HEK293 (cell line): Measurements from ENCODE around the gene CMBL.

Experiments used
- KLF8 ChIP-seq: fragments of 450-650 bp; formaldehyde crosslinking; IDR thresholded peaks from 2 replicates; pipeline ENCODE4 v1.5.1; 2016; ENCODE audit warnings: missing biosample characterization, missing genetic modification characterization
- SP2 ChIP-seq: fragments of 450-650 bp; formaldehyde crosslinking; IDR thresholded peaks from 2 replicates; pipeline ENCODE4 v1.5.1; 2016; ENCODE audit warnings: missing biosample characterization, missing genetic modification characterization
- YY1 ChIP-seq: fragments of 450-650 bp; formaldehyde crosslinking; IDR thresholded peaks from 2 replicates; pipeline ENCODE4 v1.5.1; 2018; ENCODE audit warnings: missing biosample characterization, missing genetic modification characterization
- ZNF24 ChIP-seq: fragments of 450-650 bp; formaldehyde crosslinking; IDR thresholded peaks from 2 replicates; pipeline ENCODE4 v1.5.1; 2016; ENCODE audit warnings: missing biosample characterization, missing genetic modification characterization
- TF ChIP-seq, protein P1 (sequence below): fragments of 450-650 bp; formaldehyde crosslinking; IDR thresholded peaks from 2 replicates; pipeline ENCODE4 v1.5.1; 2016; ENCODE audit warnings: missing biosample characterization, missing genetic modification characterization

DNA sequence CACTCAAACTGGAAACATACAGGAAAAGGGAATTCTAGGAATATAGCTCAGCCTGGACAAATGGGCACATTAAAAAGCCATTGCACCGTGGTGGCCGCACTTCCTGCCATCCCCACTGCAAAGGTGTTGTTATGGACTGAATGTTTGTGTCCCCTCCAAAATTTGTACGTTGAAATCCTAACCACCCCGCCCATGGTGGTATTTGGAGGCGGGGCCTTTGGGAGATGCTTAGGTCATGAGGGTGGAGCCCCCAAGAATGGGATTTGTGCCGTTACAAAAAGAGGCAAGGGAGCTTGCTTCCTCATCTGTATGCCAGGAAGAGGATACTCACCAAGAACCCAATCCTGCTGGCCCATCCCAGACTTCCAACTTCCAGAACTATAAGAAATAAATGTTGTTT is 1.1 kb upstream of the CMBL start:
- TF ChIP-seq SP2 (no peak), ZNF24 (tag by site-specific recombination) (no peak), YY1 (tag by site-specific recombination) (no peak), KLF8 (no peak)
- TF ChIP-seq, protein P1, sequence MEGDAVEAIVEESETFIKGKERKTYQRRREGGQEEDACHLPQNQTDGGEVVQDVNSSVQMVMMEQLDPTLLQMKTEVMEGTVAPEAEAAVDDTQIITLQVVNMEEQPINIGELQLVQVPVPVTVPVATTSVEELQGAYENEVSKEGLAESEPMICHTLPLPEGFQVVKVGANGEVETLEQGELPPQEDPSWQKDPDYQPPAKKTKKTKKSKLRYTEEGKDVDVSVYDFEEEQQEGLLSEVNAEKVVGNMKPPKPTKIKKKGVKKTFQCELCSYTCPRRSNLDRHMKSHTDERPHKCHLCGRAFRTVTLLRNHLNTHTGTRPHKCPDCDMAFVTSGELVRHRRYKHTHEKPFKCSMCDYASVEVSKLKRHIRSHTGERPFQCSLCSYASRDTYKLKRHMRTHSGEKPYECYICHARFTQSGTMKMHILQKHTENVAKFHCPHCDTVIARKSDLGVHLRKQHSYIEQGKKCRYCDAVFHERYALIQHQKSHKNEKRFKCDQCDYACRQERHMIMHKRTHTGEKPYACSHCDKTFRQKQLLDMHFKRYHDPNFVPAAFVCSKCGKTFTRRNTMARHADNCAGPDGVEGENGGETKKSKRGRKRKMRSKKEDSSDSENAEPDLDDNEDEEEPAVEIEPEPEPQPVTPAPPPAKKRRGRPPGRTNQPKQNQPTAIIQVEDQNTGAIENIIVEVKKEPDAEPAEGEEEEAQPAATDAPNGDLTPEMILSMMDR (tag by site-specific recombination) = no peak
